PFSK-1 (cell line): ENCODE results near the gene NISCH.

Experiments used
- FOXP2 ChIP-seq: optimal IDR thresholded peaks from 2 replicates; pipeline ENCODE3; 2011; ENCODE audit warnings: borderline replicate concordance, control low read depth, inconsistent platforms; ENCODE audit not compliant: insufficient read depth; ENCODE audit errors: extremely low read length, extremely low read depth
- POLR2AphosphoS5 ChIP-seq: IDR thresholded peaks from 2 replicates; pipeline ENCODE4 v1.6.1; 2012; ENCODE audit warnings: low read depth, mild to moderate bottlenecking, control low read depth, low read length, moderate library complexity
- REST ChIP-seq, 2 experiments: IDR thresholded peaks; 2 replicates each; pipeline versions ENCODE4 v1.6.1 to v1.8.0; 2011 to 2012; ENCODE audit warnings: low read depth in 2 of 2, low read length in 2 of 2, control low read depth in 1 of 2, inconsistent platforms in 1 of 2, mild to moderate bottlenecking in 1 of 2, moderate library complexity in 1 of 2; ENCODE audit not compliant: insufficient read depth in 1 of 2
- SIN3A ChIP-seq: IDR thresholded peaks from 2 replicates; pipeline ENCODE4 v1.6.1; 2012; ENCODE audit warnings: mild to moderate bottlenecking, low read length, moderate library complexity, borderline replicate concordance; ENCODE audit not compliant: insufficient read depth
- TAF1 ChIP-seq: IDR thresholded peaks from 2 replicates; pipeline ENCODE4 v1.6.1; 2012; ENCODE audit warnings: low read length, control low read depth, borderline replicate concordance; ENCODE audit not compliant: insufficient read depth

Gene NISCH

GRCh38 chr3:52524752-52525679 is 69.6 kb downstream of the NISCH start:
- no peak for TF ChIP-seq FOXP2

- TF ChIP-seq POLR2AphosphoS5, result no peak
- no peak for TF ChIP-seq REST (IDR thresholded peaks at IDR 0.05; ENCODE audit: insufficient read depth in 1 of 2, low read depth in 2 of 2, low read length in 2 of 2)
- TF ChIP-seq TAF1, result no peak
- TF ChIP-seq FOXP2, result no peak
- no peak for TF ChIP-seq SIN3A
These were observed 70.5 kb downstream of the NISCH start for GRCh38 chr3:52525680-52526561.

- TF ChIP-seq REST (IDR thresholded peaks at IDR 0.05; ENCODE audit: insufficient read depth in 1 of 2, low read depth in 2 of 2, low read length in 2 of 2) (no peak), FOXP2 (no peak), SIN3A (no peak)
These were observed 71.8 kb downstream of the NISCH start for GRCh38 chr3:52527039-52527731.

GRCh38 chr3:52527732-52528585 is 72.6 kb downstream of the NISCH start:
- TF ChIP-seq FOXP2, result no peak
- no peak for TF ChIP-seq TAF1
- TF ChIP-seq REST (IDR thresholded peaks at IDR 0.05; ENCODE audit: insufficient read depth in 1 of 2, low read depth in 2 of 2, low read length in 2 of 2), result no peak
- no peak for TF ChIP-seq SIN3A
- no peak for TF ChIP-seq POLR2AphosphoS5
